Spleen (tissue), 7 donors: ENCODE data around the gene AADACL2.

Experiments
- CTCF ChIP-seq, 11 experiments: fragments of 200-600 bp in 7 of 11; fragments of 450-650 bp in 4 of 11; sonication (generic) in 4 of 11; IDR thresholded peaks in 8 of 11; conservative IDR thresholded peaks in 3 of 11; 1 replicate in 7 of 11; 2 replicates in 4 of 11; pipeline versions ENCODE4 v1.4.0 to v1.8.0; 2016 to 2021; ENCODE audit warnings: antibody characterized with exemption in 11 of 11, inconsistent platforms in 4 of 11, mild to moderate bottlenecking in 1 of 11
- POLR2A ChIP-seq, 3 donors: fragments of 450-650 bp; IDR thresholded peaks; one replicate each; pipeline ENCODE4 v1.5.1; 2017; ENCODE audit warnings: antibody characterized with exemption in 3 of 3, mild to moderate bottlenecking in 1 of 3
- POLR2AphosphoS5 ChIP-seq, 3 donors: sonication (generic); formaldehyde crosslinking; IDR thresholded peaks; one replicate each; pipeline ENCODE4 v1.5.1; 2017; ENCODE audit warnings: antibody characterized with exemption in 3 of 3
- donor health status: DM: no; HTN: no; CAD: no; lungs with moderate emphysema.
- donor health status: DM: no; HTN: no; CAD: no.
- donor health status: DM: no; HTN: no; CAD: no.

DNA sequence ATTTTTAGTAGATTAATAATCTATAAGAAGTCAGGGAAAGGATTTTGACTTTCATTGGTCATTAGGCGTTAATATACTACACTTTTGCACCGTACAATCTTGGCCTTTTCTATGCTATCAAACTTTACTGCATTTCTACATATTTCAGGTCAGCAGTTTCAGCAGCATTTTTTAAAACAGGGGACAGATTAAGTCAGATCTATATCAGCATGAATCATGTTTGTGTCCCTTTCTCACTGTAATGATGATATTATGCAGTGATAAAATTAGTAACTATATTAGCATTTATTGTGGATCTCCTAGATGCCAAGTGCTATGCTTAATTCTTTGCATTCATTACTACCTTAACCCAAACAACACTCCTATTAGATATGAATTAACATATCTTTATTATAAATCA is 59.9 kb downstream of the AADACL2 start:
- TF ChIP-seq CTCF (IDR thresholded peaks at IDR 0.05 in 8 of 11, conservative IDR thresholded peaks at IDR 0.05 in 3 of 11) (no peak), POLR2A (IDR thresholded peaks at IDR 0.05) (no peak), POLR2AphosphoS5 (IDR thresholded peaks at IDR 0.05) (no peak)
